Upper lobe of right lung (tissue), 1 donor: Measurements from ENCODE around the gene GBA2. TPM values are rescaled to one million over a fixed set of nuclear protein-coding genes. Genes with fewer than 3 reads are reported as not detected.

Source experiments
- ATAC-seq: fragments of 200-7000 bp; cut with Tn5 transposase; one replicate; pipeline ENCODE4 v1.9.1; 2020; ENCODE audit warnings: mild to moderate bottlenecking, moderate library complexity
- DNase-seq: peaks from one replicate; pipeline ENCODE4 v3.0.0-alpha.2; 2020
- H3K27ac ChIP-seq: fragments of 200-600 bp; one replicate; pipeline ENCODE4 v1.8.0; 2022
- H3K27me3 ChIP-seq: fragments of 200-600 bp; one replicate; pipeline ENCODE4 v1.8.0; 2022; ENCODE audit warnings: mild to moderate bottlenecking
- H3K36me3 ChIP-seq: fragments of 200-600 bp; one replicate; pipeline ENCODE4 v1.8.0; 2022
- H3K4me1 ChIP-seq: fragments of 200-600 bp; one replicate; pipeline ENCODE4 v1.8.0; 2022
- H3K4me3 ChIP-seq: fragments of 200-600 bp; one replicate; pipeline ENCODE4 v1.8.0; 2022; ENCODE audit warnings: mild to moderate bottlenecking
- H3K9me3 ChIP-seq: fragments of 200-600 bp; one replicate; pipeline ENCODE4 v1.8.0; 2022
- CTCF ChIP-seq: fragments of 200-600 bp; IDR thresholded peaks from one replicate; pipeline ENCODE4 v1.8.0; 2022; ENCODE audit warnings: antibody characterized with exemption
- intact Hi-C: fragments of 100-400 bp; cut with DNase I; formaldehyde crosslinking; loops from one replicate; pipeline ENCODE4 v1.11.0; 2022
- total RNA-seq: library from RNA; stranded (reverse); fragmentation: NEBNext Ultra II Directional; extraction: Animal tissue kit (Norgen Biotek cat#: 25700); gene quantifications from one replicate; pipeline ENCODE4 v1.2.1, GENCODE V29; 2021
- donor health status: DM: no; HTN: yes; CAD: no; lungs with severe emphysema.

Gene GBA2
- total RNA-seq, 1 donor from 2014 or later: 99.1 TPM

GRCh38 chr9:35737143-35737542 is 11.9 kb downstream of the GBA2 start:
- no peaks in the 10 kb centered on the region for H3K27me3 ChIP-seq
- peaks cover 82% of the 10 kb centered on the region for H3K36me3 ChIP-seq
- ATAC-seq (no peak), DNase-seq (no peak)
- TF ChIP-seq CTCF: no peak
- no peak overlapping the region for H3K4me3 ChIP-seq
- intact Hi-C loops: no loop called here
- peaks cover 12% of the 10 kb centered on the region for H3K4me1 ChIP-seq
- H3K27ac ChIP-seq: no peak overlapping the region
- H3K9me3 ChIP-seq: no peaks in the 10 kb centered on the region

- peaks cover 13% of the 10 kb centered on the region for H3K4me1 ChIP-seq
- H3K27ac ChIP-seq: no peak overlapping the region
- no peaks in the 10 kb centered on the region for H3K9me3 ChIP-seq
- H3K4me3 ChIP-seq: no peak overlapping the region
- peak; percentile 82 for TF ChIP-seq CTCF
- no peaks in the 10 kb centered on the region for H3K27me3 ChIP-seq
- intact Hi-C loops: no loop called here
- H3K36me3 ChIP-seq: peaks cover 73% of the 10 kb centered on the region
- peak; percentile 27 for ATAC-seq
- no peak for DNase-seq
Measured at GRCh38 chr9:35736201-35736633, 12.8 kb downstream of the GBA2 start.

DNA sequence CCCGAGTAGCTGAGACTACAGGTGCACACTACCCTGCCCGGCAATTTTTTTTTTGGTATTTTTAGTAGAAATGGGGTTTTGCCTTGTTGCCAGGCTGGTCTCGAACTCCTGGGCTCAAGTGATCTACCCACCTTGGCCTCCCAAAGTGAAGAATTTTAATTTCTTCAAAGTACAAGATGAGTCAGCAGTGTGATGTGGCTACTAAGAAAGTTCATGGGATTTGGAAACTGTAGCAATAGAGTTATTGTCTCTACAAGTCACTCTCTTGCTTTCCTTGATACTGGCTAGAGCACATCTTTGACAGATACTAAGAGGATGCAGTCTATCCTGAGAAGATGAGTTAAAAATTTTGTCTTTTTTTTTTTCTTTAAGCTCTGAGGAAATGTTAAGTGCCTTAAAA is 14.9 kb downstream of the GBA2 start:
- Histone ChIP-seq H3K9me3 (no peaks in the 10 kb centered on the region), H3K4me1 (peaks cover 34% of the 10 kb centered on the region), H3K27ac (peak overlapping the region; percentile 96), H3K4me3 (peak overlapping the region; percentile 64), H3K36me3 (peaks cover 52% of the 10 kb centered on the region), H3K27me3 (no peaks in the 10 kb centered on the region)
- TF ChIP-seq CTCF: no peak
- DNase-seq (no peak), ATAC-seq (no peak)
- intact Hi-C loops: no loop called here

GRCh38 chr9:35732800-35733541 is 16.1 kb downstream of the GBA2 start:
- DNase-seq (no peak), ATAC-seq (no peak)
- TF ChIP-seq CTCF: no peak
- H3K9me3 ChIP-seq: no peaks in the 10 kb centered on the region
- intact Hi-C loops: no loop called here
- peaks cover 46% of the 10 kb centered on the region for H3K4me1 ChIP-seq
- peak overlapping the region; percentile 64 for H3K4me3 ChIP-seq
- peak overlapping the region; percentile 96 for H3K27ac ChIP-seq
- H3K36me3 ChIP-seq: peaks cover 40% of the 10 kb centered on the region
- H3K27me3 ChIP-seq: no peaks in the 10 kb centered on the region

DNA sequence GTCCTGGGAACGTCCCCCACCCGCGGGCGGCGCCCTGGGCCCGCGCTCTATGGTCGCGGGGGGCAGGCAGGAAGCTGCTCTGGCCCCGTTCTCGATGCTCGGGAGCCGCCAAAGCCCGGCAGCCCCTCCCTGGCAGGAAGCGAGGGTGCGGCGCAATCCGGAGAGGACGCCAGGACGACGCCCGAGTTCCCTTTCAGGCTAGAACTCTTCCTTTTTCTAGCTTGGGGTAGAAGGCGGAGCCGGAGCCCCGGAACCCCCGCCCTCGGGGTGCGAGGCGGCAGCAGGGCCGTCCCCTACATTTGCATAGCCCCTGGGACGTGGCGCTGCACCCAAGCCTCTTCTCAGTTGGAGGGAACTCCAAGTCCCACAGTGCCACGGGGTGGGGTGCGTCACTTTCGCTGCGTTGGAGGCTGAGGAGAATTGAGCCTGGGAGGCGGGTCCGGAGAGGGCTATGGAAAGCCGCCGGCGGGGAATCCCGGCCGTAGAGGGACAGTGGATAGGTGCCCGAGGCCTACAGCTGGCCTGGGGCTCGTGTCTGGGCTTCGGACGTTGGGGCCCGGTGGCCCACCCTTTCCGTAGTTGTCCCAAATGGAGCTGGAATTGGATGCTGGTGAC is 16.7 kb downstream of the GBA2 start, which contains the start of the genes CREB3 and TLN1:
Gene CREB3 (plus strand): TSS at position 482 of the 615 bp plus-strand sequence. CDS start 107 bp downstream, at position 589.
Gene TLN1 (minus strand): TSS at position 11 of the 615 bp plus-strand sequence. CDS start 6,501 bp downstream, outside the sequence.
- Histone ChIP-seq H3K4me3 (peak within 1 kb of the TSS; percentile 64), H3K27ac (peak within 1 kb of the TSS; percentile 96), H3K4me1 (peaks cover 52% of the 10 kb centered on the region), H3K27me3 (no peaks in the 10 kb centered on the region), H3K36me3 (peaks cover 34% of the 10 kb centered on the region), H3K9me3 (no peaks in the 10 kb centered on the region)
- intact Hi-C loops: no loop called here
- DNase-seq: peak; percentile 99
- ATAC-seq: peak; percentile 91
- TF ChIP-seq CTCF: no peak
